Fibroblast of skin of back (primary cell): Measurements from ENCODE around the gene TGFBI.
A peak's percentile ranks its signal among the peaks of the same experiment; 100 is the strongest.

Experiments used
- DNase-seq: peaks from one replicate; pipeline ENCODE4 v3.0.0-alpha.2; 2013

Gene TGFBI

GRCh38 chr5:136004436-136004835, 24.4 kb upstream of the TGFBI start:
- DNase-seq: peak; percentile 66

- DNase-seq: no peak
Observed at GRCh38 chr5:136005476-136005875, 23.3 kb upstream of the TGFBI start.

GRCh38 chr5:136006164-136006563, 22.6 kb upstream of the TGFBI start:
- peak; percentile 84 for DNase-seq

GRCh38 chr5:136006761-136007251, 22.0 kb upstream of the TGFBI start:
- peak; percentile 99 for DNase-seq

GRCh38 chr5:136007271-136007670, 21.5 kb upstream of the TGFBI start:
- no peak for DNase-seq

GRCh38 chr5:136011414-136012001, 17.3 kb upstream of the TGFBI start:
- peak; percentile 87 for DNase-seq

- peak; percentile 67 for DNase-seq
Observed at GRCh38 chr5:136012041-136012804, 16.6 kb upstream of the TGFBI start.

- DNase-seq: no peak
Observed at GRCh38 chr5:136013559-136013958, 15.2 kb upstream of the TGFBI start.

- DNase-seq: peak; percentile 76
Observed at GRCh38 chr5:136014049-136015002, 14.5 kb upstream of the TGFBI start.

GRCh38 chr5:136015003-136015375, 13.8 kb upstream of the TGFBI start:
- DNase-seq: no peak

GRCh38 chr5:136015966-136016650, 12.7 kb upstream of the TGFBI start:
- DNase-seq: peak; percentile 67

GRCh38 chr5:136016945-136017530, 11.8 kb upstream of the TGFBI start:
- DNase-seq: peak; percentile 100

- DNase-seq: peak; percentile 100
Observed at GRCh38 chr5:136018814-136019783, 9.7 kb upstream of the TGFBI start.

- no peak for DNase-seq
Observed at GRCh38 chr5:136020001-136020382, 8.8 kb upstream of the TGFBI start.

GRCh38 chr5:136020383-136021015, 8.3 kb upstream of the TGFBI start:
- peak; percentile 100 for DNase-seq

- DNase-seq: peak; percentile 83
Observed at GRCh38 chr5:136021016-136021405, 7.8 kb upstream of the TGFBI start.

GRCh38 chr5:136022965-136023364, 5.8 kb upstream of the TGFBI start:
- DNase-seq: no peak

- peak; percentile 87 for DNase-seq
Observed at GRCh38 chr5:136023958-136024541, 4.7 kb upstream of the TGFBI start.

GRCh38 chr5:136025900-136026299, 2.9 kb upstream of the TGFBI start:
- peak; percentile 70 for DNase-seq

- DNase-seq: no peak
Observed at GRCh38 chr5:136026636-136027035, 2.2 kb upstream of the TGFBI start.
